Kidney tubule cell (primary cell): ENCODE results near the gene ALDH3A1.
A peak's percentile ranks its signal among the peaks of the same experiment; 100 is the strongest.

Source experiments
- DNase-seq: peaks from one replicate; pipeline ENCODE4 v3.0.0-alpha.2; 2018; ENCODE audit warnings: low spot score

ALDH3A1 gene

GRCh38 chr17:19718613-19719354 is 29.3 kb downstream of the ALDH3A1 start:
- no peak for DNase-seq

- no peak for DNase-seq
Measured at GRCh38 chr17:19718041-19718612, 30.0 kb downstream of the ALDH3A1 start.

GRCh38 chr17:19717411-19717908 is 30.6 kb downstream of the ALDH3A1 start:
- no peak for DNase-seq

GRCh38 chr17:19717031-19717360 is 31.1 kb downstream of the ALDH3A1 start:
- no peak for DNase-seq

- peak; percentile 75 for DNase-seq
Measured at GRCh38 chr17:19716108-19717030, 31.7 kb downstream of the ALDH3A1 start, which contains the start of gene SLC47A2. SLC47A2 (minus strand) TSS chr17:19716584; CDS start chr17:19716555, 29 bp downstream.

- peak; percentile 38 for DNase-seq
Measured at GRCh38 chr17:19714542-19715411, 33.3 kb downstream of the ALDH3A1 start.

- DNase-seq, result no peak
Measured at GRCh38 chr17:19713901-19714361, 34.2 kb downstream of the ALDH3A1 start.

GRCh38 chr17:19713462-19713861 is 34.6 kb downstream of the ALDH3A1 start:
- no peak for DNase-seq

- no peak for DNase-seq
Measured at GRCh38 chr17:19712436-19713004, 35.6 kb downstream of the ALDH3A1 start.

- DNase-seq, result no peak
Measured at GRCh38 chr17:19709841-19710240, 38.3 kb downstream of the ALDH3A1 start.

- no peak for DNase-seq
Measured at GRCh38 chr17:19708431-19709175, 39.5 kb downstream of the ALDH3A1 start.

- DNase-seq, result no peak
Measured at GRCh38 chr17:19707728-19708221, 40.3 kb downstream of the ALDH3A1 start.

GRCh38 chr17:19706791-19707727 is 41.0 kb downstream of the ALDH3A1 start:
- no peak for DNase-seq

- no peak for DNase-seq
Measured at GRCh38 chr17:19705771-19706770, 42.0 kb downstream of the ALDH3A1 start.

GRCh38 chr17:19705201-19705600 is 42.9 kb downstream of the ALDH3A1 start:
- DNase-seq, result no peak

- DNase-seq, result no peak
Measured at GRCh38 chr17:19703828-19704613, 44.1 kb downstream of the ALDH3A1 start.
